ENCODE results near the gene MIB2. TPM values are rescaled to one million over a fixed set of nuclear protein-coding genes. Genes with fewer than 3 reads are reported as not detected.

The MIB2 gene
- total and polyA plus RNA-seq, 8 donors = 21.5 to 871 (median 137) TPM

DNA sequence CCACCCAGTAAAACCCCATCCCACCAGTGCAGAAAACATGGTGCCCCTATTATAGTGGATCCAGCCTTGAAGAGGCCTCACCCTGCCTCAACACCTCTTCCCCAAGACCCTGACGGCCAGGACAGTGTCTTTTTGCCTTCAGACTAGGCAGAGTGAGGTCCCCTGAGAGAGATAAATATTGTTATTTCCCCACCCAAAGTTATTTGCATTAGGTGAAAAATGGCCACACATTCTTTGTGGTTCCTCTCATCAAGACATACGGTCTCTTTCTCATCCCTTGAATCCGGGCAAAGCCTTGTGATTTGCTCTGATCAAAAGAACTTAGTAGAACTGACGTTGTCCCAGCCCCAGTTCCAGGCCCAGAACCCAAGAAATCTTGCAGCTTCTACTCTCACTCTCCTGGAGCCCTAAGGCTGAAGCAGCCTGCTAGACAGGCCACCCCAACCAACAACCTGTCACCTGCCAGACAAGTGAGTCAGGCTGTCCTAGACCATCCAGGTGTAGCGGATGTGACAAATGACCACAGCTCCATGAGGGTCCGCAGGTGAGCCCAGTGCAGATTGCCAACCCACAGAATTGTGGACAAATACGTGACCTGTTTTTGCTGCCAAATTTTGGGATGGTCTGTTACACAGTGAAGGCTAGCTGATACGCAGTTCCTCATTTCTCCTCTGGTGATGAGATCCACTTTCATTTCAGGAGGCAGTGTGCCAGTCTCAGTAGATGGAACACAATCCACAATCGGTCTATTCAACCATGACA lies 32.5 kb upstream of the MIB2 start:
- H3K36me3 ChIP-seq = no peaks in the 10 kb centered on the region
- H3K9me3 ChIP-seq = no peaks in the 10 kb centered on the region
- H3K4me1 ChIP-seq = no peaks in the 10 kb centered on the region
- 68 to 74% (median 72%) methylated on average over 7 to 9 of the region's 9 CpGs for WGBS, 5 donors
- intact Hi-C loops (cut with DNase I; ENCODE audit: low total_unique reads) = no loop called here
- no peak overlapping the region for H3K4me3 ChIP-seq
- no peak overlapping the region for H3K27ac ChIP-seq
- TF ChIP-seq, protein P1, sequence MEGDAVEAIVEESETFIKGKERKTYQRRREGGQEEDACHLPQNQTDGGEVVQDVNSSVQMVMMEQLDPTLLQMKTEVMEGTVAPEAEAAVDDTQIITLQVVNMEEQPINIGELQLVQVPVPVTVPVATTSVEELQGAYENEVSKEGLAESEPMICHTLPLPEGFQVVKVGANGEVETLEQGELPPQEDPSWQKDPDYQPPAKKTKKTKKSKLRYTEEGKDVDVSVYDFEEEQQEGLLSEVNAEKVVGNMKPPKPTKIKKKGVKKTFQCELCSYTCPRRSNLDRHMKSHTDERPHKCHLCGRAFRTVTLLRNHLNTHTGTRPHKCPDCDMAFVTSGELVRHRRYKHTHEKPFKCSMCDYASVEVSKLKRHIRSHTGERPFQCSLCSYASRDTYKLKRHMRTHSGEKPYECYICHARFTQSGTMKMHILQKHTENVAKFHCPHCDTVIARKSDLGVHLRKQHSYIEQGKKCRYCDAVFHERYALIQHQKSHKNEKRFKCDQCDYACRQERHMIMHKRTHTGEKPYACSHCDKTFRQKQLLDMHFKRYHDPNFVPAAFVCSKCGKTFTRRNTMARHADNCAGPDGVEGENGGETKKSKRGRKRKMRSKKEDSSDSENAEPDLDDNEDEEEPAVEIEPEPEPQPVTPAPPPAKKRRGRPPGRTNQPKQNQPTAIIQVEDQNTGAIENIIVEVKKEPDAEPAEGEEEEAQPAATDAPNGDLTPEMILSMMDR (IDR thresholded peaks at IDR 0.05) = no peak
- TF ChIP-seq POLR2AphosphoS5 (IDR thresholded peaks at IDR 0.05) (no peak), EP300 (IDR thresholded peaks at IDR 0.05) (no peak), POLR2A (IDR thresholded peaks at IDR 0.05) (no peak)
- DNase-seq = no peak
- H3K27me3 ChIP-seq = peaks cover 0 to 55% (median 8%) of the 10 kb centered on the region in 3 donors

DNA sequence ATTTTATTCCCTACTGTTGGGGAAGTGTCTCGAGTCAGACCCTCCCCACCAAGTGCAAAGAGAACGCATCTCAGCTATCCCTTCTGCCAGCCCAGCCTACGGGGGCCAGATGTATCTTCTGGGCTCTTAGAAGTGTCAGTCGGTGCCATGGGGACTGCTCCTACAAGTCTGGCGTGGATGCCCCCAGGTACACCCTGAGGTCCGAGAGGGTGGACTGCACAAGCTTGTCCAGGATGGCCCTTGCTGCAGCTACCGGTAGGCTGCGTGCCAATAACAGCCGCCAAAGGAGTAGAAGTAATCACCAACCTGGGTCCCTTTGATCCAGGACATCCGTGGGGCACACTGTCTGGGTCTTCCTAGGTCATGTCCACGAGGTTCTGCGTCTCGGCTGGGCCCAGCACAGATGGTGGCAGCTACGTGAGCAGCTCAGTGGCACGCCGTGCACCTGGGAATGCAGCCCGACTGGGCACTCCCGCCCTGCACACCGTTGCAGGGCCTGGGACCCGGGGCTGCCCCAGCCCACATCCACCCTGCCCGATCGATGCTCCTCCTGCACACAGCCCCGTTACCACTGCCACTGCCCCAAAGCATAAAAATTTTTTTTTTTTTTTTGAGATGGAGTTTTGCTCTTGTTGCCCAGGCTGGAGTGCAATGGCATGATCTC lies 31.8 kb upstream of the MIB2 start:
- no peak overlapping the region for H3K4me3 ChIP-seq
- DNase-seq = no peak
- H3K4me1 ChIP-seq = no peaks in the 10 kb centered on the region
- H3K9me3 ChIP-seq = no peaks in the 10 kb centered on the region
- no peak for TF ChIP-seq POLR2A (IDR thresholded peaks at IDR 0.05)
- TF ChIP-seq EP300 (IDR thresholded peaks at IDR 0.05) = no peak
- TF ChIP-seq, protein P1 (IDR thresholded peaks at IDR 0.05) = no peak
- no peak for TF ChIP-seq POLR2AphosphoS5 (IDR thresholded peaks at IDR 0.05)
- intact Hi-C loops (cut with DNase I; ENCODE audit: low total_unique reads) = no loop called here
- 78 to 87% (median 83%) methylated on average over 19 to 23 of the region's 23 CpGs for WGBS, 5 donors
- H3K36me3 ChIP-seq = no peaks in the 10 kb centered on the region
- H3K27me3 ChIP-seq = peaks cover 0 to 60% (median 8%) of the 10 kb centered on the region in 3 donors
- no peak overlapping the region for H3K27ac ChIP-seq

DNA sequence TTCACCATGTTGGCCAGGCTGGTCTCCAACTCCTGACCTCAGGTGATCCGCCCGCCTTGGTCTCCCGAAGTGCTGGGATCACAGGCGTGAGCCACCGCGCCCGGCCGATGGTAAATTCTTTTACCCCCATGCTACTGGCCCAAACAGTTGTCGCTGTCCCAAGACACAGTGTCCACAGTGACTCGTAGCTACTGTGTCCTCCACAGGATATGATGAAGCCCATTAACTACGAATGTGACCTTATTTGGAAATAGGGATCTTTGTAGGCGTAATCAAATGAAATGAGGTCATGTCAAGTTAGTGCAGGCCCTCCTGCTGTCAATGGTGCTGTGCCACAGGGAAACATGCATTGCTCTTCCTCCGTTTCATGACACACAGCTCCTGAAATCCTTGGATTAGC lies 23.8 kb upstream of the MIB2 start:
- DNase-seq = no peak
- Histone ChIP-seq H3K36me3 (no peaks in the 10 kb centered on the region), H3K9me3 (no peaks in the 10 kb centered on the region), H3K4me1 (no peaks in the 10 kb centered on the region), H3K27ac (no peak overlapping the region), H3K27me3 (peaks cover 0 to 44% (median 5%) of the 10 kb centered on the region in 3 donors), H3K4me3 (no peak overlapping the region)
- intact Hi-C loops (cut with DNase I; ENCODE audit: low total_unique reads) = no loop called here
- 86 to 92% (median 88%) methylated on average over 11 to 13 of the region's 13 CpGs for WGBS, 5 donors
- TF ChIP-seq EP300 (IDR thresholded peaks at IDR 0.05) = no peak
- TF ChIP-seq POLR2A (IDR thresholded peaks at IDR 0.05) = no peak
- no peak for TF ChIP-seq POLR2AphosphoS5 (IDR thresholded peaks at IDR 0.05)
- TF ChIP-seq, protein P1 (IDR thresholded peaks at IDR 0.05) = no peak

DNA sequence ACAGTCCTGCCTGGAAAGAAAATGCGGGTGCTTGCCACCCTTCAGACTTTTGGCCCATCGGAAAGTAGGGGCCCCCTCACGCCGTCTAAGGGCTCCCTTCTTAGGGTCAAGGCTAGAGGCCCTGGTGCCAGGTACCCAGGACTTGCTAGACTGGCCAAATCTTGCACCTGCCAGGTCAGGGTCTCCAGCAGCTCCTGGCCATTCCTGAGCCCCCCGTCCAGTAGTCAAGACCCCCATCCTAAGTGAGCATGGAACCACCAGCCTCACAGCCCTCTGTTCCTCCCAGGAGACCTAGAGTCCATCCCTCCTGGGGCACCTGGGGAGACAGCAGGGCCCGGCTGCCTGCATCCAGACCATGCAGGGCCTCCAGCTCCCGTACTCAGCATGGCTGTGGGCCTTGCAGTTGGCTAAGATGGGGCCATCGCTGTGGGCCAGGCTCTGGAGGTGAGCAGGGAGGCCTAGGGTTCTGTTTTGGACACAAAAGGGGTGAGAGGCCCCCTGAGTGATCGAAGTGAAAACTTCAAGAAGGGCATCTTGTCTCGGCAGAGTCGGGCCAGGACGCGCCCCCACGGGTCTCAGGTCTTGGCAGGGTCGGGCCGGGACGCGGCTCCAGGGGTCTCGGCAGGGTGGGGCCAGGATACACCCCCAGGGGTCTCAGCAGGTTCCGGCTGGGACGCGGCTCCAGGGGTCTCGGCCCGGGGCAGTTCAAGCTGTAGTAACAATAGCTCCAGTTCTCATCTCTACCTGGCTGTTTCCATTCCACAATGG lies 21.3 kb upstream of the MIB2 start:
- H3K27ac ChIP-seq = no peak overlapping the region
- TF ChIP-seq POLR2AphosphoS5 (IDR thresholded peaks at IDR 0.05) (no peak), EP300 (IDR thresholded peaks at IDR 0.05) (no peak), POLR2A (IDR thresholded peaks at IDR 0.05) (no peak)
- TF ChIP-seq, protein P1 (IDR thresholded peaks at IDR 0.05) = no peak
- no peaks in the 10 kb centered on the region for H3K36me3 ChIP-seq
- H3K4me1 ChIP-seq = peaks cover 1 to 18% (median 7%) of the 10 kb centered on the region in 4 donors
- intact Hi-C loops (cut with DNase I; ENCODE audit: low total_unique reads) = no loop called here
- no peaks in the 10 kb centered on the region for H3K9me3 ChIP-seq
- DNase-seq = no peak
- peaks cover 0 to 46% (median 20%) of the 10 kb centered on the region in 3 donors for H3K27me3 ChIP-seq
- H3K4me3 ChIP-seq = no peak overlapping the region
- 78 to 85% (median 83%) methylated on average over 12 to 24 of the region's 24 CpGs for WGBS, 5 donors

All from stomach (tissue), 9 donors.